GM18868 (cell line): ENCODE data around the gene REPS2.

Source experiments
- ATAC-seq: cut with Tn5 transposase; IDR thresholded peaks from one replicate; pipeline ENCODE4 v1.9.1; 2021; ENCODE audit warnings: mild to moderate bottlenecking, moderate library complexity; ENCODE audit not compliant: unreplicated experiment

REPS2 gene

DNA sequence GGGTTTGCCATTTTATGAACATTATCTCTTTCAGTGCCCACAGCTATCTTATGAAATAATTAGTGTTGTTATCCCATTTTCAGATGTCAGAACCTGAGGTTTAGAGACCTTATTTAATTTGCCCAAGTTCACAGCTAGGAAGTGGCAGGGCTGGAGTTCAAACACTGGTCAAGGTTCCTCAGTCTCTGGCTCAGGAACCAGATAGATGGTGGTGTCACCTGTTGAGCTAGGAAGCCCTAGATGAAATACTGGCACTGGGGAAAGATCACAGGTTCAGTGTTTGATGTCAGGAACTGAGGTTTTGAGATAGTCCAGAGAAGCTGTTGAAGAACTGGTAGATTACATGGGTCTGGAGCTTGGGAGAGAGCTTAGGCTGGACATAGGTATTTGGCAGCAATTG is 85.4 kb downstream of the REPS2 start:
- ATAC-seq, result no peak

- ATAC-seq, result no peak
These were observed 85.9 kb downstream of the REPS2 start for GRCh38 chrX:17032351-17032750.

- no peak for ATAC-seq
These were observed 86.8 kb downstream of the REPS2 start for GRCh38 chrX:17033225-17033624.

DNA sequence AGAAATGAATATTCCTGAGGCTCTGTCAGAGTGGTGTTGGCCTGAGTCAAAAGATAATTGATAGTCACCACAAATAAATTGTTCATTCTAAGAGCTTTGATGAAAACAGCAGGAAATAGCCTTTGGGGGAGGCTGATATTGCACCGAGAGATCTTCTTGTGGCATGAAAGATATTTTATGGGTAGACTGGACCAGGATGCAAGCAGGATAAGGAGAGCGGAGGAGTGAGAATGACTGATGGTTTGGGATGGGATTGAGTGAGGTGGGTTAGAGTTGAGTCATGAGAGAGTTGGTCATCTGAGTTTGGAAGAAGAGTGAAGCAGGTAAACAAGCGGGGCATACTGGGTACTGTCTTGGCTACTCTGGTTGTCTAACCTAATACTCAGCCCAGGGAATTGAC is 88.7 kb downstream of the REPS2 start:
- no peak for ATAC-seq

- no peak for ATAC-seq
These were observed 89.9 kb downstream of the REPS2 start for GRCh38 chrX:17036171-17036961.

DNA sequence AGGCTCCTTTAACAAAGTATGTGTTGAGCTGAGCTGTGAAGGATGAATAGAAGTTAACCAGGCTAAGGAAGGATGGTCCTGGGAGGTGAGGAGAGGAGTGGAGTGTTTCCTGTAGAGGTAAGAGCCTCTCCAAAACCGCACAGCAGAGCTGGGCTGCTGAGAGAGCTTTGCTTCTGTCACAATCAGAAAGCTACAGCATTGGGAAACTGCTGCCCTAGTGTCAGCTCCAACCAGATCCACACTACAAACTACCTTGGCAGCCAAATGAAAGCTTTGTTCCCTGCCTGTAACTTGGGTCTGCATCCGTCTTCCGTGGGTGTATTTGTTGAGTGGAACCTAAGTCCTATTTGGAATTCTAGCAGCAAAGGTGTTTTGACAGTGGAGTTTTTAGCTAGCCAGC is 91.8 kb downstream of the REPS2 start:
- no peak for ATAC-seq

DNA sequence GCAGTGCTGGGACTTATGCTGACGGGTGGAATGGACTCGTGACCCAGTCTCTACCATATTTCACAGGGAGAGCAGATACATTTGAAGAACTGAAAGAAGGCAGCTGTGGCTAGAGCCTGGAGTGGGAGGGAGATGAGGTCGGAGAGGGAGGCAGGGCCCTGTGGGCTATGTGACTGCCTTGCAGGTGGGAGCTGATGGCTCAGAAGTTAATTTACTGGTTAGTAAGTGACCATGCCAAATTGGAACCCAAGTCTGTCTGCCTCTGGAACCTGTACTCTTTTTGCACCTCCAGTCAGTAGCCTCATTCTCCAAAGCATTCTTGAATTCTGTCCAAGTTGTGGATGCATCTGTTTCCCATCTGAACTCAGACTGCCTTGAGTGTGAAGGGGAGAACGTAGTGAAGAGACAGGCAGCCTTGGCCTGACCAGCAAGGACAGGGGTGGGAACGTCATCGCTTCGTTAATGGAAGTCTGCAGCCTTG is 92.3 kb downstream of the REPS2 start:
- no peak for ATAC-seq

- ATAC-seq, result no peak
These were observed 93.4 kb downstream of the REPS2 start for GRCh38 chrX:17039826-17040225.

- ATAC-seq, result no peak
These were observed 94.3 kb downstream of the REPS2 start for GRCh38 chrX:17040711-17041110.

GRCh38 chrX:17042037-17042436 is 95.6 kb downstream of the REPS2 start:
- ATAC-seq, result no peak

GRCh38 chrX:17046478-17047097 is 100.1 kb downstream of the REPS2 start:
- ATAC-seq, result no peak

DNA sequence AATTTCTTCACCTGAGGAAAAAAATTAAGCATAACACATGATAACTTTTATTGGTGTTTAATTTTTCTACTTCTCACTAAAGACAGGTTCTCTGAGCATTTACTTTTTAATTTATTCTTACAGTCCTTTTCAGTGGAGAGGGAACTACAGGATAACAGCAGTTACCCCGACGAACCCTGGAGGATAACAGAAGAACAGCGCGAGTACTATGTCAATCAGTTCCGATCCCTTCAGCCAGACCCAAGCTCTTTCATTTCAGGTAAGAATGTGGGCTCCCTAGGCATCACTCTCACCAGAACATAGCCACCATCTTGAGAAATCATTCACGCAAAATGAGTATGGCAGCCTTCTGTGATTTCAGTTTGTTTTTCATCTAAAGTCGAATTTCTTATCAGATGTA is 100.8 kb downstream of the REPS2 start:
- no peak for ATAC-seq

- ATAC-seq, result no peak
These were observed 105.8 kb downstream of the REPS2 start for GRCh38 chrX:17052210-17052609.

DNA sequence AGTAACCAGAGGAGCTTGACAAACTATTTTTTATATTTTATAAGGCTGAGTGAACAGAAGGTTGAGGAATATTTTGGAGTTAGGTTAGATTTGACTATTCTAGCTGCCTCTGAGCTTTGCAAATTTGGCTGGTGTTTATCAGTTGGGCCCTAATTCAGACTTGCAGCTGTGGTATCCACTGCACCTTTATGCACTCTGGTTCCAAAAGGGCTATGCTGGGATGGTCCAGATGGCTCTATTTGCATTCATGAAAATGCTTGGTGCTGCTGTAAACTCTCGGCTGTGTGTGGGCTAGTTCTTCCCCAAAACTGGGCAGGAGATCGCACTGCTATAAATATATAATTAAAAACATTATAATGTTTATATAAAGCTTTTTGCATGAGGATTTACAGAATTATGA is 106.3 kb downstream of the REPS2 start:
- ATAC-seq, result no peak

GRCh38 chrX:17053502-17053901 is 107.0 kb downstream of the REPS2 start:
- no peak for ATAC-seq

DNA sequence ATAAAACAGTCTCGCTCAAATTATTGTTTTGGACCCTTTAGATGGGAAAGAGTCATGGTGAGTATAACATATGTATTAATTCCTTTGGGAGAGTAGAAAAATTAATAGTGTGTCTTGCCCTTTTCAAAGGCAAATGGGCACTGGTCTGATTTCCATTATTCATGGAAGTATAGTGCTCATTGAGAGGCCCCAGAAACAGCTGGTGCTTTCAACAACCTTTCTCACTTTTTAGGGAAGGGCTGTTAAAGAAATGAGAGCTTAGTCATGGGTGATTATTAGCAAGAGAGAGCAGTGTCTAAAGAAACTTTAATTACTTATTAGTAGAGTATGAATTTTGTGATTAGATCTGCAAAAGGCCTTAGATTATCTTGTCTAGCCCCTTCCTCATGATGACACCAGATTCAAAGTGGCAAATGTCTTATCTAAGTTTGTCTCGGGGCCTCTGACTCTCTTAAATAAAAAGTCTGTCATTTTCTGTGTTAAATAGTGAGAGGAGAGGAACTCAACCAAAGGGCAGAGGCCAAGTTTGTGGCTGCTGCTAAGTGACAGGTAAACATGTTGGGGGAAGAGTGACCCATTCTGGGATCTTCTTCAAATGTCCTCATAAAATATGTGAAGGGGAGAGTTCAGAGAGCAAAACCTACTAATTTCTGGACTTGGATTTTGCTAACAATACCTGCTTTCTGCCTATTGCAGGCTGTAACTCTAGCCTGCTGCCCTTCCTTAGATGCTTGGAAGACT is 110.6 kb downstream of the REPS2 start:
- no peak for ATAC-seq

DNA sequence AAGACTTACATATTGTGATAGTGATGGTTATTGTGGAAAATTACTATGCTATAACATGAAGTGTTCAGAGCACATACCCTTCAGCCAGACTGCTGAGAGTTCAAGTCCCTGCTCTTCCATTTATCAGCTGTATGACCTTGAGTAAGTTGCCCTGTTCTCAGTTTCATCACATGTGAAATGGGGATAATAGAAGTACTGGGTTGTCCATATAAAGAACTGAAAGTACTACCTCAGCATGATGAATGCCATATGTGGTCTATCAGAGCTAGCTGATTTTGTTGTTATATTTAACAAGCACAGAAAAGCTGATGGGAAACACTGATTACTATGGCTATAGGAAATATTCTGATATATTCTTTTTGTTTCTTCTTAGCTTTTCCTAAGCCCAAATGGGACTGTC is 115.6 kb downstream of the REPS2 start:
- no peak for ATAC-seq

DNA sequence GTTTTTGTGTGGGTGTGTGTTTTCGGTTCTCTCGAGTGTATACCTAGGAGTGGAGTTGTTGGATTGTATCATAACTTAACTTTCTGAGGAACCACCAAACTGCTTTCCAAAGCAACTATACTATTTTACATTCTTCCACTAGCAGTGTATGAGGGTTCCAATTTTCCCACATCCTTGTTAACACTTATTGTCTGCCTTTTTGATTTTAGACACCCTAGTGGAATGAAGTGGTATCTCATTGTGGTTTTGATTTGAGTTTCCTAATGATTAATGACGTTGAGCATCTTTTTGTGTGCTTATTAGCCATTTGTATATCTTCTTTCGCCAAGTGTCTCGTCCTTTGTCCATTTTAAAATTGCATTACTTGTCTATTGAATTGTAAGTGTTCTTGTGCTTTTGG is 118.6 kb downstream of the REPS2 start:
- ATAC-seq, result no peak

DNA sequence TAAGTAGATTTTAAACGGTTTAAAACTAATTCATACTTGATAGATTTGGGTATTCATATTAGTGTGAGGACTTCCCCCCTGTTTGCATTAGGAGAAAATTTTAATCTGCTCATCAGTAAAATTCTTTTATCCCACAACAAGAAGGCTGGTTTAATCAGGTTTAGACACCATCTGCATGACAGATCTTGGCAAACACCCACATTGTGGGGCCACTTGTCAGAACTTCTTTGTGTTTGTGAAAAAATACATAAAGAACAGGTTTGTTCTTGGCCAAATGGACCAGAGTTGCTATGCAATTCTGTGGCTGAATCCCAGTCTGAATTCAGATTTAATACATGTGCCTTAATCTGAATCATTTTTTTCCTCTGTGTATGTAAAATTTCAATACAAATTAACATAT is 121.1 kb downstream of the REPS2 start:
- no peak for ATAC-seq

GRCh38 chrX:17072301-17072700 is 125.8 kb downstream of the REPS2 start:
- ATAC-seq, result no peak

DNA sequence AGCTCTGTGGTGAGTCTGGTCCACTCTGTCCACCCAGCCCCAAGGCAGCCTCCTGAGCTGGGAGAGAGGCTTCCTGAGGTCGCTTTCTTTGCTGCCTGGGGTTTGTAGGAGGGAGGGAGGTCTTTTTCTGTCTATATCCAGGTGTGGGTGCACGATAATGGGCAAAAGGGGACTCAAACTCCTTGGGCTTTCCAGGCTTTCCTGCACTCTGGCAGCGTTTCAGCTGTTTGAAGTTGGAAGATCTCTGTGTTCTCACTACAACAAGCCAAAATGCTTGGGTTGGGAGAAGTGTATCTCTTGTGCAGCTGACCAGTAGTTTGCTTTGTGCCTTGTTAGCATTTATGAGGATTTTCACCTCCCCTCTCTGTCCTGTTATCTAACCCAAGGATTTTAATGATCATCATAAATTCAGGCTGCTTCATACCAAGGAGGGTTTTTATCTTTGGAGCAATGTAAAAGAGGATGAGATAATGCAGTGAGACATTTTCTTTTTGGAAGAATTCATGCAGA is 126.3 kb downstream of the REPS2 start:
- ATAC-seq, result no peak

DNA sequence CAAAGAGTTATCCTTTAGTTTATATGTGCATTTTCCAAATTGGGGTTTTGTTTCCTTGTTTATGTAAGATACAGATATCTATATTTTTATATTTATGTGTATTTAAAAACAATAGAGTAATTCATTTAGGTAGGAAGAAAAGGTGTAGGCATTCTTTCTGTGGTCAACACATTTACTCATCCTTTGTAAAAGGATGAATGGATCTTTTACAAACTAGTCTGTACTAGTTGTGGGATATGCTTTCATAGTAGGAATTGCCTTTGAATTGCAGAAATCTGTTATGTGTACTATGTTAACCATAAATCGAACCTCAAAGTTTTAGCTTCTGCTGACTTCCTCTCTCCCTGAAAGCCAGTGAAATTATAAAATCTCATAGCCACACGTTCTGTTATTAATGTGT is 128.5 kb downstream of the REPS2 start:
- ATAC-seq, result no peak
